ENCODE data around the gene CARD9.

DNA sequence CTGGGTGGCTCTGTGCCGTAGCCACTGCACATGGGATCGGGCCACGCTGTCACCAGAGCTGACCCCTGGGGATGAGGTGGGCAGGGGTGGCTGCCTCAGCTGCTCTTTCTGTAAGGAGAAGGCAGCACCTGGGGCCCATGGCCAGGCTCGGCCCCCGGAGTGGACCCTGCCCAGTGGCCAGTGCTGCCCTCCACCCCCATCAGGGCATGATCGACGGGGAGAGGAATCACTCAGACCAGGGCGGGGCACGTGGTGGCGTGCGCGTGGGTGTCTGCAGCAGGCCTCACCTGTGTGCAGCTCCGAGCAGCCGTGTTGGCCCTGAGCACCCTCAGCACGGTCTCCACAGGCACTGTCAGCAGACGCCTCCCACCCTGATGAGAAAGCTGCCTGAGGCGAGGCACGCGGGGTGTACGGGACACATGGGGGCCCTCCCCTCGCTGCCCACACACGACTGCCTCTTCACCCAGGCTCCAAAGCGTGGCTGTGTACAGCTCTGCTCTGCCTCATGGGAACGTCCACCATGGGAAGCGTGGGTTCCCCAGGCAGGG, 8.6 kb upstream of the CARD9 start:
- TF ChIP-seq, protein P1, sequence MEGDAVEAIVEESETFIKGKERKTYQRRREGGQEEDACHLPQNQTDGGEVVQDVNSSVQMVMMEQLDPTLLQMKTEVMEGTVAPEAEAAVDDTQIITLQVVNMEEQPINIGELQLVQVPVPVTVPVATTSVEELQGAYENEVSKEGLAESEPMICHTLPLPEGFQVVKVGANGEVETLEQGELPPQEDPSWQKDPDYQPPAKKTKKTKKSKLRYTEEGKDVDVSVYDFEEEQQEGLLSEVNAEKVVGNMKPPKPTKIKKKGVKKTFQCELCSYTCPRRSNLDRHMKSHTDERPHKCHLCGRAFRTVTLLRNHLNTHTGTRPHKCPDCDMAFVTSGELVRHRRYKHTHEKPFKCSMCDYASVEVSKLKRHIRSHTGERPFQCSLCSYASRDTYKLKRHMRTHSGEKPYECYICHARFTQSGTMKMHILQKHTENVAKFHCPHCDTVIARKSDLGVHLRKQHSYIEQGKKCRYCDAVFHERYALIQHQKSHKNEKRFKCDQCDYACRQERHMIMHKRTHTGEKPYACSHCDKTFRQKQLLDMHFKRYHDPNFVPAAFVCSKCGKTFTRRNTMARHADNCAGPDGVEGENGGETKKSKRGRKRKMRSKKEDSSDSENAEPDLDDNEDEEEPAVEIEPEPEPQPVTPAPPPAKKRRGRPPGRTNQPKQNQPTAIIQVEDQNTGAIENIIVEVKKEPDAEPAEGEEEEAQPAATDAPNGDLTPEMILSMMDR (IDR thresholded peaks at IDR 0.05 in 8 of 11, conservative IDR thresholded peaks at IDR 0.05 in 3 of 11): no peak
- TF ChIP-seq POLR2A (IDR thresholded peaks at IDR 0.05) (no peak), POLR2AphosphoS5 (IDR thresholded peaks at IDR 0.05) (no peak)
